H1 (cell line): ENCODE measurements around the gene SH2D2A. TPM values are rescaled to one million over a fixed set of nuclear protein-coding genes. Genes with fewer than 3 reads are reported as not detected.

Experiments
- CTCF ChIA-PET: fragments of 300-600 bp; sonication (Branson Sonifier 250); formaldehyde crosslinking; loops from one replicate; lab custom pipeline; 2021; ENCODE audit not compliant: partially characterized antibody; lab: Charles Lee
- POLR2A ChIA-PET: fragments of 300-600 bp; sonication (Branson Sonifier 250); formaldehyde crosslinking; loops from one replicate; lab custom pipeline; 2021; ENCODE audit warnings: inconsistent platforms; ENCODE audit not compliant: partially characterized antibody; lab: Charles Lee
- DNase-seq, 2 experiments: peaks; one replicate each; pipeline versions ENCODE4 v3.0.0 to v3.0.0-alpha.2; 2010 to 2022; ENCODE audit warnings: low spot score in 2 of 2, low read depth in 1 of 2, mixed read lengths in 1 of 2
- FAIRE-seq: peaks from 2 replicates; lab custom pipeline; 2011; peaks lifted over from hg19 to GRCh38; lab: Jason Lieb, UNC
- H2AFZ ChIP-seq: 2 replicates; pipeline ENCODE4 v1.8.1; 2012; ENCODE audit warnings: low read length, inconsistent platforms
- H2AK5ac ChIP-seq: 2 replicates; pipeline ENCODE4 v1.6.1; 2013; ENCODE audit warnings: low read depth, low read length
- H2BK120ac ChIP-seq: replicated peaks from 2 replicates; pipeline ENCODE3; 2013; ENCODE audit warnings: low read depth, low read length, inconsistent platforms
- H2BK12ac ChIP-seq: 2 replicates; pipeline ENCODE4 v1.6.1; 2013; ENCODE audit warnings: low read depth, low read length
- H2BK15ac ChIP-seq: 2 replicates; pipeline ENCODE4 v1.6.1; 2013; ENCODE audit warnings: low read length
- H2BK20ac ChIP-seq: 2 replicates; pipeline ENCODE4 v1.6.1; 2013; ENCODE audit warnings: low read length
- H2BK5ac ChIP-seq: 2 replicates; pipeline ENCODE4 v1.6.1; 2013; ENCODE audit warnings: low read depth, low read length
- H3K14ac ChIP-seq: 2 replicates; pipeline ENCODE4 v1.6.1; 2013; ENCODE audit warnings: inconsistent platforms; ENCODE audit not compliant: insufficient read length
- H3K18ac ChIP-seq: 2 replicates; pipeline ENCODE4 v1.6.1; 2013; ENCODE audit warnings: low read length; ENCODE audit errors: extremely low read depth
- H3K23ac ChIP-seq: 2 replicates; pipeline ENCODE4 v1.6.1; 2013; ENCODE audit warnings: inconsistent platforms; ENCODE audit not compliant: insufficient read length
- H3K23me2 ChIP-seq: 2 replicates; pipeline ENCODE4 v1.6.1; 2013; ENCODE audit warnings: low read depth, low read length
- H3K27ac ChIP-seq: 2 replicates; pipeline ENCODE4 v1.6.1; 2011; ENCODE audit warnings: low read depth, low read length, inconsistent platforms
- H3K27me3 ChIP-seq, 4 experiments: replicated peaks in 1 of 4; 1 replicate in 1 of 4; 2 replicates in 3 of 4; pipeline versions ENCODE4 v1.6.1 to v1.8.1; 2011 to 2013; ENCODE audit warnings: low read length in 3 of 4, mild to moderate bottlenecking in 3 of 4, inconsistent platforms in 2 of 4, mixed read lengths in 2 of 4, moderate library complexity in 1 of 4; ENCODE audit not compliant: control insufficient read depth in 3 of 4, insufficient read depth in 3 of 4; ENCODE audit errors: extremely low read depth in 1 of 4
- H3K36me3 ChIP-seq, 4 experiments: 2 replicates each; pipeline versions ENCODE4 v1.6.1 to v1.8.1; 2011 to 2013; ENCODE audit warnings: mild to moderate bottlenecking in 4 of 4, low read length in 3 of 4, moderate library complexity in 2 of 4, control low read depth in 1 of 4, inconsistent platforms in 1 of 4; ENCODE audit not compliant: insufficient read depth in 4 of 4, control insufficient read depth in 2 of 4
- H3K4ac ChIP-seq: replicated peaks from 2 replicates; pipeline ENCODE3; 2013; ENCODE audit warnings: low read length, low read depth, mixed read lengths, inconsistent platforms; ENCODE audit not compliant: insufficient read length
- H3K4me1 ChIP-seq, 4 experiments: replicated peaks in 1 of 4; 1 replicate in 1 of 4; 2 replicates in 3 of 4; pipeline versions ENCODE4 v1.6.1 to v1.8.1; 2011 to 2013; ENCODE audit warnings: low read length in 3 of 4, inconsistent platforms in 2 of 4, mixed read lengths in 1 of 4; ENCODE audit not compliant: insufficient read depth in 4 of 4, control insufficient read depth in 3 of 4
- H3K4me2 ChIP-seq, 2 experiments: 2 replicates each; pipeline versions ENCODE4 v1.6.1 to v1.8.1; 2011 to 2013; ENCODE audit warnings: low read depth in 2 of 2, low read length in 2 of 2, control low read depth in 1 of 2, inconsistent platforms in 1 of 2, mild to moderate bottlenecking in 1 of 2; ENCODE audit not compliant: insufficient read depth in 1 of 2
- H3K4me3 ChIP-seq, 4 experiments: fragments of 200-600, 300-600 bp in 1 of 4; sonication (generic), shearing (Covaris generic), sonication (Bioruptor Twin) in 1 of 4; 2 replicates each; pipeline versions ENCODE4 v1.5.1 to v1.8.1; 2011 to 2016; ENCODE audit warnings: low read length in 4 of 4, low read depth in 3 of 4, control low read depth in 2 of 4, inconsistent platforms in 2 of 4, mild to moderate bottlenecking in 2 of 4, mixed read lengths in 1 of 4, moderate library complexity in 1 of 4; ENCODE audit not compliant: insufficient read depth in 2 of 4; ENCODE audit errors: extremely low read depth in 1 of 4
- H3K56ac ChIP-seq: replicated peaks from 2 replicates; pipeline ENCODE3; 2013; ENCODE audit warnings: low read depth, mild to moderate bottlenecking, mixed read lengths, low read length, inconsistent platforms; ENCODE audit not compliant: insufficient read length
- H3K79me1 ChIP-seq: 2 replicates; pipeline ENCODE4 v1.6.1; 2013; ENCODE audit warnings: low read depth, low read length, control low read depth
- H3K79me2 ChIP-seq, 2 experiments: 2 replicates each; pipeline versions ENCODE4 v1.6.1 to v1.8.1; 2012 to 2013; ENCODE audit warnings: low read length in 2 of 2, mild to moderate bottlenecking in 2 of 2, inconsistent platforms in 1 of 2; ENCODE audit not compliant: insufficient read depth in 2 of 2, control insufficient read depth in 1 of 2
- H3K9ac ChIP-seq, 4 experiments: replicated peaks in 1 of 4; 1 replicate in 1 of 4; 2 replicates in 3 of 4; pipeline versions ENCODE4 v1.6.1 to v1.8.1; 2011 to 2013; ENCODE audit warnings: low read depth in 3 of 4, low read length in 3 of 4, control low read depth in 2 of 4, mild to moderate bottlenecking in 2 of 4, moderate library complexity in 2 of 4, inconsistent platforms in 1 of 4; ENCODE audit errors: extremely low read depth in 1 of 4
- H3K9me3 ChIP-seq, 2 experiments: 2 replicates each; pipeline versions ENCODE4 v1.6.1 to v1.8.1; 2012 to 2013; ENCODE audit warnings: mild to moderate bottlenecking in 2 of 2, moderate library complexity in 2 of 2, control low read depth in 1 of 2, inconsistent platforms in 1 of 2, low read depth in 1 of 2, low read length in 1 of 2, mixed read lengths in 1 of 2; ENCODE audit not compliant: insufficient read depth in 2 of 2
- H4K20me1 ChIP-seq, 2 experiments: replicated peaks in 1 of 2; 2 replicates each; pipeline versions ENCODE3 to v1.8.1; 2011 to 2013; ENCODE audit warnings: inconsistent platforms in 2 of 2, low read length in 2 of 2, mild to moderate bottlenecking in 1 of 2; ENCODE audit not compliant: insufficient read depth in 2 of 2, control insufficient read depth in 1 of 2
- H4K5ac ChIP-seq: 2 replicates; pipeline ENCODE4 v1.6.1; 2013; ENCODE audit warnings: low read length, low read depth, mixed read lengths, inconsistent platforms; ENCODE audit not compliant: insufficient read length
- H4K8ac ChIP-seq: 2 replicates; pipeline ENCODE4 v1.8.0; 2013; ENCODE audit warnings: mild to moderate bottlenecking, moderate library complexity, low read length, inconsistent platforms; ENCODE audit not compliant: insufficient read depth; ENCODE audit errors: extremely low read depth
- H4K91ac ChIP-seq: replicated peaks from 2 replicates; pipeline ENCODE3; 2013; ENCODE audit warnings: low read length, mixed read lengths, inconsistent platforms; ENCODE audit not compliant: insufficient read length
- HDAC2 ChIP-seq, 2 experiments: fragments of 300-600 bp in 1 of 2; sonication (generic) in 1 of 2; IDR thresholded peaks; 2 replicates each; pipeline ENCODE4 v1.6.1; 2011 to 2012; ENCODE audit warnings: low read depth in 2 of 2, low read length in 2 of 2, mild to moderate bottlenecking in 2 of 2, moderate library complexity in 2 of 2, borderline replicate concordance in 1 of 2, inconsistent platforms in 1 of 2
- KDM1A ChIP-seq: fragments of 200-600, 300-600 bp; sonication (generic); IDR thresholded peaks from 2 replicates; pipeline ENCODE4 v1.7.1; 2016; ENCODE audit warnings: mild to moderate bottlenecking, low read length, borderline replicate concordance
- RAD21 ChIP-seq, 2 experiments: IDR thresholded peaks in 1 of 2; conservative IDR thresholded peaks in 1 of 2; 2 replicates each; pipeline ENCODE4 v1.6.1; 2011; ENCODE audit warnings: low read depth in 2 of 2, low read length in 2 of 2, improper control_type of control experiment in 1 of 2, inconsistent platforms in 1 of 2, mild to moderate bottlenecking in 1 of 2, moderate library complexity in 1 of 2
- SP2 ChIP-seq: IDR thresholded peaks from 2 replicates; pipeline ENCODE4 v1.6.1; 2012; ENCODE audit warnings: mild to moderate bottlenecking, low read length, inconsistent platforms
- WGBS, 2 experiments: shearing (Covaris generic) in 1 of 2; methylation state at CpG; one replicate each; pipeline versions ENCODE4 v1.1.6 to v1.1.7; 2013 to 2015; ENCODE audit warnings: low lambda C conversion rate in 2 of 2, mixed read lengths in 2 of 2, inconsistent platforms in 1 of 2, low coverage in 1 of 2, missing lambda C conversion rate in 1 of 2; ENCODE audit not compliant: insufficient replicate concordance in 2 of 2, insufficient coverage in 1 of 2, insufficient read length in 1 of 2; ENCODE audit errors: extremely low coverage in 1 of 2, missing lambda C conversion rate in 1 of 2; 5-methylcytosine and 5-hydroxymethylcytosine counted together
- polyA plus RNA-seq, 7 experiments: library from polyadenylated mRNA; depleted of rRNA in 3 of 7; stranded (reverse) in 5 of 7; unstranded in 2 of 7; fragments of >200 nt in 5 of 7; fragments of 200-250 nt in 2 of 7; gene quantifications; 1 replicate in 5 of 7; 2 replicates in 1 of 7; 4 replicates in 1 of 7; pipeline versions ENCODE4 v1.2.1 to v1.2.3, GENCODE V29; 2011 to 2013; ENCODE audit warnings: missing spikeins in 2 of 7, mixed read lengths in 2 of 7
- total RNA-seq: library from RNA; stranded (reverse); fragmentation: NEBNext Ultra II Directional; extraction: Animal tissue kit (Norgen Biotek cat#: 25700); gene quantifications from 2 replicates; pipeline ENCODE4 v1.2.1, GENCODE V29; 2021

SH2D2A gene
- total and polyA plus RNA-seq, 2 of the 8 experiments (the other 6 are each of a cell fraction or from before 2014, with no cell fraction given): 3.3 to 7.9 TPM

DNA sequence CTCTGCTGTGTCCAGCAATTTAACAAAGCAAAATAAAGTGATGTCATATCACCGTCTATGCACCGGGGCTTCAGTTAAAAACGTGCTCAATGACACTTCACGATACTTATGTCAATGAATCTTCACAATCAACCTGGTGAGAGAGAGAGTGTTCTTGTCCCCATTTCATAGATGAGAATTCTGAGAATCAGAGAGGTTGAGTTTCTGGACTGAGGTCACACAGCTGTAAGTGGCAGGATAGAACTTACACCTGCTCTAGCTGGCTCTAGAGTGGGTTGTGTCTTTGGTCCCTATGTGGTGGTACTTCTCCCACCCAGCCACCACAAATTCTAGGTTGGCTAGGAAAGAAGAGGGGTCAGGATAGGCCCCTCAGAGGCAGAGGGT, 49.2 kb upstream of the SH2D2A start:
- H2BK20ac ChIP-seq: no peak overlapping the region
- no peak overlapping the region for H4K91ac ChIP-seq
- no peaks in the 10 kb centered on the region for H3K79me1 ChIP-seq
- H3K79me2 ChIP-seq: no peaks in the 10 kb centered on the region
- no peak overlapping the region for H3K9ac ChIP-seq
- H3K27ac ChIP-seq: no peak overlapping the region
- no peak overlapping the region for H3K4ac ChIP-seq
- no peaks in the 10 kb centered on the region for H3K9me3 ChIP-seq
- H2BK12ac ChIP-seq: no peak overlapping the region
- H3K4me1 ChIP-seq: peaks cover 0 to 14% (median 10%) of the 10 kb centered on the region in 4 experiments; a peak in 5 of 7 replicates
- FAIRE-seq: no peak
- H4K5ac ChIP-seq: no peak overlapping the region
- no peak overlapping the region for H2AK5ac ChIP-seq
- H3K23me2 ChIP-seq: peaks cover 2% of the 10 kb centered on the region; the same call in 1 of the 2 replicates
- peak overlapping the region; percentile 72; the same call in 1 of the 2 replicates for H2BK15ac ChIP-seq
- peaks cover 0 to 2% (median 0%) of the 10 kb centered on the region in 4 experiments; a peak in 1 of 8 replicates for H3K36me3 ChIP-seq
- no peak for DNase-seq
- no peak overlapping the region for H3K18ac ChIP-seq
- no peak overlapping the region for H3K56ac ChIP-seq
- H3K23ac ChIP-seq: no peak overlapping the region
- H3K27me3 ChIP-seq: peaks cover 26 to 45% (median 38%) of the 10 kb centered on the region in 4 experiments
- no peak for TF ChIP-seq SP2
- no peak for TF ChIP-seq RAD21 (IDR thresholded peaks at IDR 0.05 in 1 of 2, conservative IDR thresholded peaks at IDR 0.05 in 1 of 2; ENCODE audit: low read depth in 2 of 2, low read length in 2 of 2)
- TF ChIP-seq HDAC2 (IDR thresholded peaks at IDR 0.05; ENCODE audit: borderline replicate concordance in 1 of 2, low read depth in 2 of 2, low read length in 2 of 2): 0 out of 4 replicates have a peak, but pooled peaks of 1 of the 2 experiments have one; percentile 58
- peak; percentile 79; the same call in 1 of the 2 replicates for TF ChIP-seq KDM1A
- peaks cover 1 to 7% of the 10 kb centered on the region in 2 experiments for H4K20me1 ChIP-seq
- ChIA-PET POLR2A (interaction anchor here (1.1 to 1.4 kb wide), 3 partner anchors 8 to 14 kb away, joined by 3 read pairs; no protein-coding TSS in a partner anchor), CTCF (interaction anchor here (0.6 to 25.2 kb wide), 8 partner anchors 8 to 175 kb away, joined by 3 to 719 read pairs (median 4); partner anchors contain the start of gene PEAR1)
- H3K4me3 ChIP-seq: no peak overlapping the region
- H3K14ac ChIP-seq: no peak overlapping the region
- no peak overlapping the region for H2BK120ac ChIP-seq
- no peak overlapping the region for H4K8ac ChIP-seq
- WGBS, 2 experiments: 80% methylated on average over 4 of the region's 4 CpGs; no CpG with 5 or more reads in 1 of the 2 experiments
- H3K4me2 ChIP-seq: no peak overlapping the region
- H2AFZ ChIP-seq: no peak overlapping the region
- no peak overlapping the region for H2BK5ac ChIP-seq
